GM23338 (cell line): ENCODE measurements around the gene PELO. TPM values are rescaled to one million over a fixed set of nuclear protein-coding genes. Genes with fewer than 3 reads are reported as not detected.

Source experiments
- polyA plus RNA-seq: library from polyadenylated mRNA; unstranded; fragments of >200 nt; fragmentation: Nextera tagmentation; extraction: Ambion mirVana; gene quantifications from 2 replicates; pipeline ENCODE4 v1.2.1, GENCODE V29; 2016
- total RNA-seq: library from RNA; depleted of rRNA; stranded (reverse); fragments of >200 nt; shearing (Covaris generic); gene quantifications from 2 replicates; pipeline ENCODE4 v1.2.3, GENCODE V29; 2014; rRNA removed

PELO gene
- total and polyA plus RNA-seq, 2 experiments from 2014 or later = 13.6 to 15.6 TPM

Other genes with a start within 250 kb of the PELO start
- gene ITGA1, start within 50 bp of the PELO start, total RNA-seq = 4.9 and 12.0 TPM in 2 replicates
- gene ITGA1, start within 50 bp of the PELO start, polyA plus RNA-seq = 1.8 and 2.6 TPM in 2 replicates
- 6.2 and 7.1 TPM in 2 replicates for gene ITGA2, start 201.4 kb downstream of the PELO start, total RNA-seq
- 1.9 and 2.6 TPM in 2 replicates for gene ITGA2, start 201.4 kb downstream of the PELO start, polyA plus RNA-seq